Measurements from ENCODE around the gene CAPZB. TPM values are rescaled to one million over a fixed set of nuclear protein-coding genes. Genes with fewer than 3 reads are reported as not detected.
A peak's percentile ranks its signal among the peaks of the same experiment; 100 is the strongest.
"Not testable (repeated sequence)": the region's sequence is repeated elsewhere in the genome, so short reads cannot be mapped to it uniquely, and the experiment has no call there.

CAPZB gene
- total RNA-seq, 1 experiment from 2014 or later: 335 TPM

DNA sequence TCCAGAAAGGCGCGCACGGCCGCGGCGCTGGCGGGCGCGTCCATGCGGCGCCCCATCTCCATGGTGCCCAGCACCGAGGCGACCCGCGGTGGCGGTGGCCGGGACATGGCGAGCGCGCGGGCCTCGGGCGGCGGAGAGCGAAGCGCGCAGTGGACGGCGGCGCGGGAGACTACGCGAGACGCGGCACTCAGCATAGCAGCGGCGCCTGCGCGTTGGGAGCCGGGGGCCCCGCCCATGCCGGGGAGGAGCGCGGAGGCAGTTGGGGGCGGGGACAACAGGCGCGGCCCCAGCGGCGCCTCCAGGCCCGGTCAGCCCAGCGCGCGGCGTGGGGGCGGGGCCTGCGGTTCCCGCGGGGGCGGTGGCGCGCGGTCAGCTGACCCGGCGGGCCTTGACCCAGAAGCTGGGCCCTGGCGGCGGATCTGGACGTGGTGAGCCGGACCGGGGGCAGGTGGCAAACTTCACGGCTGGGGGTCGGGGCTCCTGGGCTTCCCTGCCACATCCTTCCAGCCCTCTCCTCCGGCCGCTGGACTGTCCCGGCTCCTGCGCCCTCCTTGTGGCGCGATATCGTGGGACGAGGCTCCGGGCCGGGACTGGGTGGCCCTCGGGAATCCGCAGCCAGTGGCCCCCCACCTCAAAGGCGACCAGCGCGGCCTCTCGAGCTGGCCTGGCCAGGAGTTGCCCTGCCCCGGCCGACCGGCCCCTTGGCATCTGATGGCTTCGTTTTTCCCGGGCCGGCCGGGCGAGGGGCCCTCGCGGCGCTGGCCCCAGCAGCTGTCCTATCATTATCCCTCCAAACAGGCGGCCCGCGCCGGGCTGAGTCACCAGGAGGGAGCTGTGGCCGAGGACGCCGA lies 173.2 kb downstream of the CAPZB start, which contains the start of the genes AKR7A2 and SLC66A1:
Gene AKR7A2, minus strand, starts transcription at position 214 of the 851 bp plus-strand sequence. Its CDS starts 20 bp downstream, at position 194.
Gene SLC66A1, plus strand, starts transcription at position 396 of the 851 bp plus-strand sequence. CDS start 5,352 bp downstream, outside the sequence.
- peak; percentile 90 for DNase-seq (ENCODE audit: low read depth)

DNA sequence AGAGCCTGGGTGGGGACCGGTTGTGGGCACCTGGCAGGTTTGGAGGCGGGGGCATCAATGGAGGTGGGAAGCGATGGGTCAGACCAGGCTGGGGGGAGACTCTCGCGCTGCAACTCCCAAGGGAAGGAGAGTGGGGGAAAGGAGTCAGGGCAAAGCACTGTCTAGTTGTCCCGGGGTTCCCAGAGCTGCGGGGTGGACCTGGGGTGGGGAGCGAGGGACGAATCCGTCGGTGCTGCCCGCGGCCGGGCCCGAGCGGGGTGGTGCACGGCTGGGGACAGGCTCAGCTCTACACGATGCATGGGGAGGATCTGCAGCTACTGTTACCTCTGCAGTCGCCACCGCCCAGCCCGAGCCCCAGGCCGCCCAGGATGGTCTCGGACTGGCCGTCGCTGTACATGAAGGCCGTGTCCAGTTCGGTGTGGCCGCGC lies 173.8 kb downstream of the CAPZB start:
- DNase-seq (ENCODE audit: low read depth): no peak

DNA sequence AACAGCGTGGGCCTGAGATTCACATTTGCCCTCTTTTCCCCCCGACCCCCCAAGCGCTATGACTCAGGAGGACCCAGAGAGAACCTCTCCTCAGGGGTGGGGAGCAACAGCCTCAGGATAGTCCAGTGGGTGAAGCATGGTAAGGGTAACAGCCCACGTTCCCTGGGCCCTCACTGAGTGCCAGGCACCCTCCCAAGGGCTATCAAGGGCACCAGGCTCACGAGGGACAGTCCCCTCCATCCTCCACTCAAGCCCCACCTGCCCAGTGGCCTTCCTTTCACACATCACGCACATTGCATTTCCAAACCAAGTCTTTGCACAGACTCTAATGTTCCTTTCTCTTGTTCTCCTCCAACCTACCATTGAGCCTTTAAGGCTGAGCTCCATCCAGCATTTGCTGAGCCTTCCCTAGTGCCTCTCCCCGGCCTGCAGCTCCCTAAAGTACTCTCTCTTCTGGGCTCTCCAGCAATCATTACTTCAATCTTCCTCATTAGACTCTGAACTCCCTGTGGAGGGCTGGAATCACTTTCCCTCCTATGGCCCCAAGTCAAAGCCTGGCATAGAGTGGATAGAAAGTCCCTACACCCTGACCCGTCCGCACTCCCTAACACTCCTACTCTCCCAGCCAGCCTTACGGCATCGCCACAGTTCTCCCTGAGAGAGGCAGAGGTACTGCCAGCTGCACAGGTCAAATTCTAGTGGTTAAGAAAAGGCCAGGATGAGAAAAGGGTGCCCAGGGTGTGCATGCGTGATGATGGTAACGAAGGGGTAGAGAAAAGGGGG lies 174.4 kb downstream of the CAPZB start:
- no peak for DNase-seq (ENCODE audit: low read depth)

DNA sequence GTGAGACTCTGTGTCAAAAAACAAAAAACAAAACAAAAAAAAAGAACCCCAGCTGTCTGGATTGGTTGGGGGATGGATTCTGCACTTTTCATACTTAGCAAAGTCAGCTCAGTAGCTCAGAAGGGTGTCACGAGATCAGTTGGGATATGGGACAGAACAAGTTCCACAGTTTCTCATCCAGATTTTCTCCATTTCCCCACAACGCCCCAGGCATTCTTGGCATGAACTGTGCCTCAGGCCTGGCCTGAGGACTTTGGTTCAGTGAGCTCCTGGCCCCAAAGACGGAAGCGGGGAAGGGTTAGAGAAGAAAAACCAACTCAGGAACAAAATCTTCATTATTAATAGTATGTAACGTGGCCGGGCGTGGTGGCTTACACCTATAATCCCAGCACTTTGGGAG lies 175.3 kb downstream of the CAPZB start:
- DNase-seq (ENCODE audit: low read depth): no peak

DNA sequence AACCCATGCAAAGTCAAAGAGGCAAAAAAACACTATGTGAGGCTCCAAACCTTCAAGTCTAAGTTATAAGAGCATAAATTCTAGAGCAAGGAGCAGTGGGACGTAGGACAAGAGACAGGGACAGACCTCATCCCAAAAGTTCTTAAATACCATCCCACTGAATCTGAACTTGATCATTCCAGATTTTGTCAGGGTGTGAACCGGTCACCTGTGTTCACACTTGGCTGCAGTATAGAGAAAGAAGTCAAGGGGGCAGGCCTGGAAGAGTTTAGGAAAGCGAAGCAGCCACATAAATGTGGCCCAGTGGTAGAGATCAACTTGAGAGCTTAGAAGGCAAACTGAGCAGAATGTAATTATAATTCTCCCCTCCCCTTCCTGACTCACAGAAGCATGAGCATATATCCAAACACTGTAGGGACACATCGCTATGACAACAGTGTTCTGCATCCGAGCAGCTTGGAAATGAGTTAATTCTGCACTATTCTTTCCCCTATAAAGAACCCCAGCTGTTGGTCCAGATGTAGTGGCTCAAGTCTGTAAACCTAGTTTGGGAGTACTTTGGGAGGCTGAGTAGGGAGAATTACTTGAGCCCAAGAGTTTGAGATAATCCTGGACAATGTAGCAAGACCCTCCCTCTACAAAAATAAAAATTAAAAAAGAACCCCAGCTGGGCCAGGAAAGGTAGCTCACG lies 176.1 kb downstream of the CAPZB start:
- DNase-seq (ENCODE audit: low read depth): peak; percentile 63

DNA sequence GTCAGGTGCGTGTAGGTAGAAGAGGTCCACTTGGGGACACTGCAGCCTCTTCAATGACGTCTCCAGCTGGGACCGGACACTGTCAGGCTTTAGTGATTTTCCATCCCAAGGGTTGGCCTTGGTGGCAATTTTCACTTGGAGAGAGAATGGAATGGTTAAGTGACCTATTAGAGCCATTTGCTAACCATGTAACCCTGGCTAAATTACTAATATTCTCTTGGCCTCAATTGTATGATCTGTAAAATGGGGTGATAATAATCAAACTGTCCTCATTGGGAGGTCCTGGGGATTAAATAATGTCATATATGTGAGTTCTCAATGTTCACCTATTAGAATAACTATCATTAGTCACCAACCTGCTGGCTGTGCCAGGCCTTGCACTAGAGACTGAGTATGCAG lies 176.8 kb downstream of the CAPZB start:
- DNase-seq (ENCODE audit: low read depth): no peak

DNA sequence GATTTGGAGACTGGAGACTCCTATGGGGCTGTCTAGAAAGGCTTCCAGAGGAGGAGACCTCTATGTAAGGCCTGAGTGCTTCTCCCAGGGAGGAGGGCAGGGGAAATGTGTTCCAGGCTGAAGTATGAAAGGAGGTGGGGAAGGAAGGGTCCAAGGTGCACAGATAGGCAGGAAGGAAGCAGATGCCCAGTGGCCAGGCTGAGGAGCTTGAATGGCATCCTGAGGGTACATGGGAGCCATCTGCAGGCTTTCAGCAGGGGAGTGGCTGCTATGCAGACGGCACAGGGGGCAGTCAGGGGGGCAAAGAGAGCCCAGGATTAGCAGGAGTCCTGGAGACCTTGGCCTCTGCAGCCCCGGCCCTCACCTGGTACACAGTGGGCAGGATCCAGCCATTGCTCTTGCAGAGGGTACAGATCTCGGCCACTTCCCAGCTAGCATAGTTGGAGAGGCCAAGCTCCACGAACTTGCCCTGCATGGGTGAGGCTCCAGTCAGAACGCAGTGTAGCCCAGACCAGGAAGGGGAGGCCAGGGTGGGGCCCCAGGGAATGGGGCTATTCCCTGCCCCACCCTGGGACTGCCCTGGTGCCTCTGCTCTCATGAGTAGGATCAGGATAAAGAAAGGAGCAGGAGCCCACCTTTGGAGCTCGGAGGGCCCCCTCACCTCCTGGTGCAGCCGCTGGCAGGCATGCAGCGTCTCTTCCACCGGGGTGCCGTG lies 177.4 kb downstream of the CAPZB start:
- no peak for DNase-seq (ENCODE audit: low read depth)

DNA sequence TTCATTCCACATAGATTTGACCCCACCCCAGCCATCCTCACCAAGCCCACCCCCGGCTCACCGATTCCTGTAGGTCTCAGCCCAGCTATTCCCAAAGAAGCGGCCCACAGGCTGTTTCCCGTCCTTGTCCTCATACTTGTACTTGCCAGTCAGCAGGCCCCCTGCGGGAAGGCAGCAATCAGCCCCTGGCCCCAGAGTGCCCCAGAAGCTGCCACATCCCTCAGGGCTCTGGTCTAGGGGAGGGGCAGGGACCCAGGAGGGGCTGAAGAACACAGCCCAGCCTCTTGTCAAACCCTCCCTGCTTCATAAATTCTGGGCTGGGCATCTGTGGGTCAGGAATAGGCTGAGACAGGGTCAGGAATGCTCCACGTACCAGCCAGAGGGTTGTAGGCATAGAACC lies 178.4 kb downstream of the CAPZB start:
- no peak for DNase-seq (ENCODE audit: low read depth)

DNA sequence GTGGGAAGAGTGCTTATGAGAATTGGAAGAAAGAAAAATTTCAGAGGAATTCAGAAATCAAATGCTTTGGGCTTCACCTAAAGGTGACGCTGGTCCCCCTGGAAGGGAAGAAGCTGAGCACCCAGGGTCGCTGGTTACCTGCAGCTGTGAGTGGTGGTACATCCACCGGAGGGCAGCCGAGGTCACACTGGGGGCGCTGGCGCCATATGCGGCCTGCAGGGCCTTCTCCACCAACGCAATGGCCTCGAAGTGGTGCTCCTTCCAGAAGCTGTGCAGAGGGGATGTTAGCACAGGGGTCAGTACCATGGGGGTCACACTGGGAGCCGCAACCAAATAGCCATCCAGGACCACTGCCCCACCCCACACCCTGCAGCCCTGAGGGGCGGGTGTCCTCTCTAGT lies 179.5 kb downstream of the CAPZB start:
- no peak for DNase-seq (ENCODE audit: low read depth)

DNA sequence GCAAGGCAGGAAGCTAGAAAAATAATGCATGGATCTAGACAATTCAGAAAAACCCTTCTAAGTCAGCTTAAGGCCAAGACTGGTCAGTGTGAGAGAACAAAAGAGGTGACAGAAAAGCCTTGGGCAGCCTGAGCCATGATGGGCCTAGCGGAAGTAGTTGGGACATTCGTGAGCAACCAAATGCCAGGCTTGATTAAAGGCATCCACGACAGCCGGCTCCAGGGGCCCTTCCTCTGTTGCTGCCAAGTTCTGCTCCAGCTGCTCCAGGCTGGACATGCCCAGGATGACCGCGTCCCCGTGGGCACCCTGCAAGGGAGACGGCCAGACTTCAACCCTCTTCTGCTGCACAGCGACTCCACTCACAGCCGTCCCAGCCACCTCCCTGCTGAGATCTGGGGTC lies 181.3 kb downstream of the CAPZB start:
- not testable (repeated sequence) for DNase-seq (ENCODE audit: low read depth)

DNA sequence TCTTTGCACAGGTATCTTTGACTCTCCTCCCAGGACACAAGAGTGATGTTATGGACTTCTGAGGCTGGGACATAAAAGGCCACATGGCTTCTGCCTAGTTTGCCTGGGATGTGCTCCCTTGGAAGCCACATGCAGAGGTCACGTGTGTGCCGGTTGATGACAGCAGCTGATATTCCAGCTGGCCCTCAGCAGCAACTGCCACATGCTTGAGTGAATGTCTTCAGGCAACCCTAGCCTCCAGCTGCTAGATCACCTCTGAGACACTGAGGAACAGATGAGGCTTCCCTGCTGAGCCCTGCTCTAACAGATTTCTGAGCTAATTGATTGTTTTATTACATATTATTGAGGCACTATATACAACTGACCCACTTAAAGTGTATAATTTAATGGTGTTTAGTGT lies 185.1 kb downstream of the CAPZB start:
- no peak for DNase-seq (ENCODE audit: low read depth)

DNA sequence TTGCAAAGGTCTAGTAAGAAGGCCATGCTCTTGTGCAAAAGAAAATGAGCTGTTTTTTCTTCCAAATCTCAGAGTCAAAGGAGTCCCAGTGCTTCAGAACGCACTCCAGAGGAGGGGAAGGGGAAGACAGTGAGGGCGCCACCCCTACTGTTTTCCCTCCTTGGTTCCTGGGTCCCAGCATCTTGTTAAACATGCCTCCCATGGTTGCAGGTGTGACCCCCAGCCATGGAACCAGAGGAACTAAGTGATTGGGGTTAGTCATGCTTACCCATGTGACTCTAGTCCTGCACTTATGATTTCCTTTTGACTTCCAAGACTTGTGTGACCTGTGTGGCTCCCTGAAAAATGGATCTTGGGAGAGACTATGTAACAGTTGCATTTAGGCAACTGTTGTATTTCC lies 190.7 kb downstream of the CAPZB start:
- no peak for DNase-seq (ENCODE audit: low read depth)

DNA sequence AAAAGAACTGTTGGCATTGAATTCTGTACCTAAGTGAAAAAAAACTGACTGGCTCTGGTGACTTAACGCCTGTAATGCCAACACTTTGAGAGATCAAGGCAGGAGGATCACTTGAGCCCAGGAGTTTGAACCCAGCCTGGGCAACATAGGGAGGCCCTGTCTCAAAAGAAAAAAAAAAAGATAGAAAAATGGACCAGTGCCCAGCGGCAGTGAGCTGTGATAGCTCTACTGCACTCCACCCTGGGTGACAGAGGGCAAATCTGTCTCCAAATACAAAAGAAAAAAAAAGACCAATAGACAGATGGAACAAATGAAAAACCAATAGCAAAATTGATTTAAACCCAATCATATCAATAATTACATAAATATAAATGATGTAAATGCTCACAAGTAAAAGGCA lies 196.1 kb downstream of the CAPZB start:
- DNase-seq (ENCODE audit: low read depth): peak; percentile 15

Other genes starting within 250 kb of the CAPZB start
- gene EMC1, start 234.0 kb downstream of the CAPZB start, total RNA-seq (2014; rRNA removed; shearing (Covaris generic)): 68.7 and 71.3 TPM in 2 replicates
- 42.5 and 56.4 TPM in 2 replicates for gene MRTO4, start 233.7 kb downstream of the CAPZB start, total RNA-seq (2014; rRNA removed; shearing (Covaris generic))
- 0.68 and 0.84 TPM in 2 replicates for gene AKR7A3, start 196.8 kb downstream of the CAPZB start, total RNA-seq (2014; rRNA removed; shearing (Covaris generic))
- 128 and 181 TPM in 2 replicates for gene AKR7A2, start 173.4 kb downstream of the CAPZB start, total RNA-seq (2014; rRNA removed; shearing (Covaris generic))
- gene SLC66A1, start 173.2 kb downstream of the CAPZB start, total RNA-seq (2014; rRNA removed; shearing (Covaris generic)): 15.4 and 18.4 TPM in 2 replicates
- 221 and 222 TPM in 2 replicates for gene NBL1, start 158.8 kb upstream of the CAPZB start, total RNA-seq (2014; rRNA removed; shearing (Covaris generic))
- gene HTR6, start 179.3 kb upstream of the CAPZB start, total RNA-seq (2014; rRNA removed; shearing (Covaris generic)): 0.10 TPM in 1 of 2 replicates, not detected in the other